ENCODE results near the gene ARSB.

DNA sequence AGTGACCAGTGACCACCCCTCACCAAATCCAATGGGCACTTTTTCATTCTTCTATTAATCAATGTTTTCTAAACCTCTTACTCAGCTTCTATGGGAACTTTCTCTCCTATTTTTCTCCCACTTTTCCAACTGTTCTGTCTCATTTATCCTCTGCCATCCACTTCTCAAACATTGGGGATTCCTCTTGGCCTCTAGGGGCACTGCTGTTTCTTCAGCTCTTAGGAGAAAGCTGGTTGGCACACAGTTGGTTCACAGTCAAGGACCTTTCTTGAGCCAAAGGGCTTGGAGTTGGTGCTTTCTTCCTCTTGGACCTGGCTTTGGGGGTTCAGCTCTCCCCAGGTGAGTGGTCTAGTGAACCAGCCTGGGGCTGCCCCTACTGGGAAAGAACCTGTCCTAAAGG lies 224.3 kb downstream of the ARSB start:
- TF ChIP-seq EZH2 (IDR thresholded peaks at IDR 0.05; ENCODE audit: insufficient read depth, poor library complexity, severe bottlenecking) (no peak), EZH2phosphoT487 (IDR thresholded peaks at IDR 0.05; ENCODE audit: insufficient read depth, low read depth) (no peak)
